ENCODE measurements around the gene IMP4.

DNA sequence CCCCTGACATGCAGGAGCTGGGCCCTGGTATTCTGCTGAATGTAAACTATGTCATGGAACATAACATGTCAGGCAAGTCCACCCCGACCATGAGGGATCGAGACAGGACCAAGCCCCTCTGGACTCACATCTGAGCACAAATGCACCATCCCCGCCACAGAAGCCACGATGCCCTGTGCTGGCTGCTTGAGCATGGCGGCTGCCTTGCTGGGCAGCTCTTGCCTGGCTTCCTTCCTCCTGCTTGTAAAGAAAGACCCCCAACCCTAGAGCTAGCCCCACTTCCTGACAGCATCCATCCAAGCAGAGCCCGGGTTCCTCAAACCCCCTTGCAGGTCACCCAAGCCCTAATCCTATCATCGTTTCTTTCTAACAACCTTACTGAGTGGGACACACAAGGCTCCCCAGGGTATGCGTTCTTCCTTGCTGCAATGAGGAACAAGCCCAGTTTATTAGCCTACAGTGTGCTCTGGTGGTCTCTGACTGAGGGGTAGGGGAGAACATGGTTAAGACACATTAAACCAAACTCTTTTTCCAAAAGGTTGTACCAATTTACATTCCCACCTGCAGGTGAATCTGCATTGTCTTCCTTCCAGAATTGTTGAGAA, 39.7 kb downstream of the IMP4 start:
- TF ChIP-seq, protein P1, sequence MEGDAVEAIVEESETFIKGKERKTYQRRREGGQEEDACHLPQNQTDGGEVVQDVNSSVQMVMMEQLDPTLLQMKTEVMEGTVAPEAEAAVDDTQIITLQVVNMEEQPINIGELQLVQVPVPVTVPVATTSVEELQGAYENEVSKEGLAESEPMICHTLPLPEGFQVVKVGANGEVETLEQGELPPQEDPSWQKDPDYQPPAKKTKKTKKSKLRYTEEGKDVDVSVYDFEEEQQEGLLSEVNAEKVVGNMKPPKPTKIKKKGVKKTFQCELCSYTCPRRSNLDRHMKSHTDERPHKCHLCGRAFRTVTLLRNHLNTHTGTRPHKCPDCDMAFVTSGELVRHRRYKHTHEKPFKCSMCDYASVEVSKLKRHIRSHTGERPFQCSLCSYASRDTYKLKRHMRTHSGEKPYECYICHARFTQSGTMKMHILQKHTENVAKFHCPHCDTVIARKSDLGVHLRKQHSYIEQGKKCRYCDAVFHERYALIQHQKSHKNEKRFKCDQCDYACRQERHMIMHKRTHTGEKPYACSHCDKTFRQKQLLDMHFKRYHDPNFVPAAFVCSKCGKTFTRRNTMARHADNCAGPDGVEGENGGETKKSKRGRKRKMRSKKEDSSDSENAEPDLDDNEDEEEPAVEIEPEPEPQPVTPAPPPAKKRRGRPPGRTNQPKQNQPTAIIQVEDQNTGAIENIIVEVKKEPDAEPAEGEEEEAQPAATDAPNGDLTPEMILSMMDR (IDR thresholded peaks at IDR 0.05; ENCODE audit: insufficient read depth, low read length, poor library complexity, severe bottlenecking): no peak
- no peak for TF ChIP-seq EZH2phosphoT487 (conservative IDR thresholded peaks at IDR 0.05; ENCODE audit: low read length)

All from SU-DHL-6 (cell line).